Cardiac muscle cell (in vitro differentiated cells and primary cell): ENCODE measurements around the gene ARHGEF40. TPM values are rescaled to one million over a fixed set of nuclear protein-coding genes. Genes with fewer than 3 reads are reported as not detected.
A peak's percentile ranks its signal among the peaks of the same experiment; 100 is the strongest.

Source experiments
- DNase-seq, 2 donors: peaks; one replicate each; pipeline versions ENCODE4 v3.0.0 to v3.0.0-alpha.2; 2010 to 2017; ENCODE audit warnings: low read depth in 1 of 2, low spot score in 1 of 2
- H3K27ac ChIP-seq: fragments of 200-600 bp; sonication (generic); 2 replicates; pipeline ENCODE4 v1.5.1; 2016
- H3K27me3 ChIP-seq: fragments of 200-600 bp; sonication (generic); 2 replicates; pipeline ENCODE4 v1.6.0; 2016; ENCODE audit warnings: control low read depth
- H3K36me3 ChIP-seq: fragments of 200-600 bp; sonication (generic); 2 replicates; pipeline ENCODE4 v1.5.1; 2016; ENCODE audit warnings: control low read depth
- H3K4me1 ChIP-seq: fragments of 200-600 bp; sonication (generic); 2 replicates; pipeline ENCODE4 v1.8.1; 2017; ENCODE audit warnings: low read depth, mild to moderate bottlenecking, mixed run types
- H3K4me3 ChIP-seq: fragments of 200-600 bp; sonication (generic); 2 replicates; pipeline ENCODE4 v1.5.1; 2016; ENCODE audit warnings: mild to moderate bottlenecking
- H3K9me3 ChIP-seq: fragments of 200-600 bp; sonication (generic); 2 replicates; pipeline ENCODE4 v1.5.1; 2017; ENCODE audit warnings: low read depth, mild to moderate bottlenecking, control low read depth
- polyA plus RNA-seq: library from polyadenylated mRNA; unstranded; fragments of >200 nt; fragmentation: Nextera tagmentation; extraction: Ambion mirVana; gene quantifications from 2 replicates; pipeline ENCODE4 v1.2.1, GENCODE V29; 2016
- total RNA-seq: library from RNA; depleted of rRNA; stranded (reverse); fragments of >200 nt; gene quantifications from 2 replicates; pipeline ENCODE4 v1.2.3, GENCODE V29; 2016
- TF ChIP-seq, protein P1 (sequence below): IDR thresholded peaks from 2 replicates; pipeline ENCODE4 v1.5.1; 2012; ENCODE audit warnings: low read depth, mild to moderate bottlenecking, low read length

Gene ARHGEF40
- total and polyA plus RNA-seq, 2 experiments from 2014 or later = 26.4 to 41.7 TPM

DNA sequence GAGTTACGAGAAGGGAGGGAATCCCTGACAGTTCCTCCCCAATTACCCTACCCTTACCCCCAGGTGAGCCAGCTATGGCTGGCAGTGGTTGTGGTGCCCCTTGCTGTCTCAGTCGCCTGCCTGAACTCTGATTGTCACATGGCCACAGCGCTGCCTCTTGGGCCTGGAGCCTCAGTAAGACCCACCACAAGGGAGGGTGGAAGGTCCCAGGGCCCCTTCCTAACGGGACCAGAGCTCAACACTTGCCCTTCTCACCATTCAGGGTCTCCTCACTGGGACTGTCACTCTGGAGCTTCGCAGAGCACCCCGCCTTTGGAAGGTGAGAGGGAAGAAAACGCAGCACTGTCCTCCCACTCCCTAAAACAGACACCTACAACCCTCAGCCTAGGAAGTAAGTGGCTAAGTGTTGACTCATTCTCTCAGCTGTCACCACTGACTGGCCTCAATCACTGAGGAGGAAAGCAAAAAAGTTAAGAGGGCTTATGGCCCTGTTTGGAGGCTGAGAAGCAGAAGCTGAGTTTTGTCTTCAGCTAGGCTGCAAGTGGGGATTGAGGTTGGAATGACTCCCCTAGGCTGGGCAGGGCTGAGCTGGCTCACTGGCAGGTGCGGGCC is 31.8 kb downstream of the ARHGEF40 start:
- TF ChIP-seq, protein P1, sequence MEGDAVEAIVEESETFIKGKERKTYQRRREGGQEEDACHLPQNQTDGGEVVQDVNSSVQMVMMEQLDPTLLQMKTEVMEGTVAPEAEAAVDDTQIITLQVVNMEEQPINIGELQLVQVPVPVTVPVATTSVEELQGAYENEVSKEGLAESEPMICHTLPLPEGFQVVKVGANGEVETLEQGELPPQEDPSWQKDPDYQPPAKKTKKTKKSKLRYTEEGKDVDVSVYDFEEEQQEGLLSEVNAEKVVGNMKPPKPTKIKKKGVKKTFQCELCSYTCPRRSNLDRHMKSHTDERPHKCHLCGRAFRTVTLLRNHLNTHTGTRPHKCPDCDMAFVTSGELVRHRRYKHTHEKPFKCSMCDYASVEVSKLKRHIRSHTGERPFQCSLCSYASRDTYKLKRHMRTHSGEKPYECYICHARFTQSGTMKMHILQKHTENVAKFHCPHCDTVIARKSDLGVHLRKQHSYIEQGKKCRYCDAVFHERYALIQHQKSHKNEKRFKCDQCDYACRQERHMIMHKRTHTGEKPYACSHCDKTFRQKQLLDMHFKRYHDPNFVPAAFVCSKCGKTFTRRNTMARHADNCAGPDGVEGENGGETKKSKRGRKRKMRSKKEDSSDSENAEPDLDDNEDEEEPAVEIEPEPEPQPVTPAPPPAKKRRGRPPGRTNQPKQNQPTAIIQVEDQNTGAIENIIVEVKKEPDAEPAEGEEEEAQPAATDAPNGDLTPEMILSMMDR = no peak
- peaks cover 29% of the 10 kb centered on the region for H3K4me1 ChIP-seq
- peak overlapping the region; percentile 37 for H3K27ac ChIP-seq
- no peak overlapping the region for H3K4me3 ChIP-seq
- no peaks in the 10 kb centered on the region for H3K9me3 ChIP-seq
- DNase-seq = no peak
- H3K27me3 ChIP-seq = no peaks in the 10 kb centered on the region
- H3K36me3 ChIP-seq = no peaks in the 10 kb centered on the region

DNA sequence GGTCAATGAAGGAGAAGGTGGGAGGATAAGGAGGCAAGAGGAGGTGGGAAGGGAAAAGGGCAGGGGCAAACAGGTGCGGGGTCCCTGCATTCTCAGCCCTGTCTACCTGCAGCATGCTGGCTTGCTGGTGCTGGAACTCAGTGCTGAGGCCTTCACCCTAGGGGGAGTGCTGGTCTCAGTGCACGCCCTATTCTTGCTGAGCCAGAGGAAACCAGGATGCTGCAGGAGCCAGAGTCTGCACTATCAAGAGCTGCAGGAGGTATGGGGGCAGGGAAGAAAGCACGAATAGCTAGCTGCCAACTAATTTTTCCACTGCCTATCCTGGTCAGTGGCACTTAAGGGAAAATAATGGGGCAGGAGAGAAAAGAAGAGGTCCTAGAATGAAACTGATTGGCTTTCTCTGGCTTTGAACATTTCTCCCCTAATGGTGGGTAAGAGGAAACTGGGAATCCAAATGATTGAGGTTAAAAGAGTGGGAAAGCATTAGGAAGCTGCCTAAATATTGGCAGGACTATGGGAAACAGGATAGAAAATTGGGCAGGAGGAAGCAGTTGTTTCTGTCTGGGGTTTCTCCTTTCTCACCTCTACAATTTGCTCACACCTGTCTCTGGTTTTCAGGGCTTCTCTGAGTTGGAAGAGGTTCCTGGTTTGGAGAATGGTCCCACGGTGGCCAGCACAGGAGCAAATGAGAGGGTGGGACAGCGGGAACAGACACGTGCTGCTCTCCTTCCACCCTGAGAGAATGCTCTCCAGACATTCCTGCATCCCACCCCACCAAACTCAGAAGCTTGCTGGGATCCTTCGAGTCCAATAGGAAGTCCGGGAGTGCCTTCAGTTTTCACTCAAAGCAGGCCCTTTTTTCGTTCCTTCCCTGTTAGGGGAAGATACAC is 32.7 kb downstream of the ARHGEF40 start:
- TF ChIP-seq, protein P1 = no peak
- Histone ChIP-seq H3K4me1 (peaks cover 29% of the 10 kb centered on the region), H3K27ac (peak overlapping the region; percentile 3), H3K27me3 (no peaks in the 10 kb centered on the region), H3K36me3 (no peaks in the 10 kb centered on the region), H3K9me3 (no peaks in the 10 kb centered on the region), H3K4me3 (peak overlapping the region; percentile 48)
- DNase-seq = peak in 1 of 2 donors; percentile 13

DNA sequence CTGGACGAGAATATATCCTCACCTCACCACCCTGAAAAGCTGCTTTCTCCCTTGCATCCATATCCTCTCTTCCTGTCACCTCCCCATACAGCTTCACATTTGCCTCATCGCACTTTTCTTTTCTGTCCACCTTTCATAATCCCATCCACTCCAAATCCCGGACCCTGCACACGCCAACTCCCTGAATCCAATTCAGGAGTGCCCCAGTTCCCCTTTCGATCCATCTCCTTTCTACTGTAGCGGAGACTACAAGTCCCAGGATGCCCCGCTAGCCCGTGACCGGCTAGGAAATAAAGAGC is 33.3 kb downstream of the ARHGEF40 start:
- TF ChIP-seq, protein P1 = no peak
- DNase-seq = no peak
- Histone ChIP-seq H3K27me3 (no peaks in the 10 kb centered on the region), H3K4me1 (peaks cover 29% of the 10 kb centered on the region), H3K9me3 (no peaks in the 10 kb centered on the region), H3K4me3 (peak overlapping the region; percentile 48), H3K36me3 (no peaks in the 10 kb centered on the region), H3K27ac (peak overlapping the region; percentile 99)

DNA sequence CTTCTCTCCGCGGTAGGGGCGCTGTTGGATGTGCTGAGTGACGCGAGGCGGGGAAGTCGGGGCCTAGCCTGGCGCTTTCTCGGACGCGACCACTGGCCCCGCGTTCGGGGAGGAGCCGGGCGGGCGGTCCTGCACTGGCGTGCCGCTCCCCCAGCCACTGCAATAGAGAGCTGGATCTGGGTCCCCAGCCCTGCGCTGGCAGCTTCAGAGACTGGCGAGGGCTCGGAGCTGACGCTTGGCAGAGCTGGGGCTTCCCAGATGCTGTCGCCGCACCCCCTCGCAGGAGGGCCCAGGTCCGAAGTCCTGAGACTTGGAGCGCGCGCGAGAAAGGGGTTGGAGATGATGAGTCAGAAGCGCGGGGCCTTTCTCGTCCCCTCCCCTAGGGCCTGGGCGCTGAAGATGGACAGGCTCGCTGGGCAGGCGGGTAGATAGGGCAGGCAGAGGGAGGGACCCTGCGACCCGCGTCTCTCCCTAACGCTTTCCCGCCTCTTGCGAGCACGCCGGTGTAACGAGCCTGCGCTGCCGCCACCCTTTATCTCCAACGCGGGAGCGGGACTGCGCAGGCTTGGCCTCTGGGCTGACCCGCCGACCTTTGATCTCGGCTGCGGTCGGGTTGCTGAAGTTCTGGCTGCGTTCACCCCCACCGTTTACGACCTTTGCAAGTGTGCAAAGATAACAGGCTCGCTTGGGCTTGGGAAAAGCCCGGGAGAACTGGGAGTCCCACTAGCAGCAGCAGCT is 33.8 kb downstream of the ARHGEF40 start:
- H3K27me3 ChIP-seq = no peaks in the 10 kb centered on the region
- no peaks in the 10 kb centered on the region for H3K9me3 ChIP-seq
- H3K27ac ChIP-seq = peak overlapping the region; percentile 99
- TF ChIP-seq, protein P1 = peak; percentile 77
- H3K36me3 ChIP-seq = no peaks in the 10 kb centered on the region
- H3K4me1 ChIP-seq = peaks cover 29% of the 10 kb centered on the region
- DNase-seq = peak; percentile 98
- peak overlapping the region; percentile 48 for H3K4me3 ChIP-seq

DNA sequence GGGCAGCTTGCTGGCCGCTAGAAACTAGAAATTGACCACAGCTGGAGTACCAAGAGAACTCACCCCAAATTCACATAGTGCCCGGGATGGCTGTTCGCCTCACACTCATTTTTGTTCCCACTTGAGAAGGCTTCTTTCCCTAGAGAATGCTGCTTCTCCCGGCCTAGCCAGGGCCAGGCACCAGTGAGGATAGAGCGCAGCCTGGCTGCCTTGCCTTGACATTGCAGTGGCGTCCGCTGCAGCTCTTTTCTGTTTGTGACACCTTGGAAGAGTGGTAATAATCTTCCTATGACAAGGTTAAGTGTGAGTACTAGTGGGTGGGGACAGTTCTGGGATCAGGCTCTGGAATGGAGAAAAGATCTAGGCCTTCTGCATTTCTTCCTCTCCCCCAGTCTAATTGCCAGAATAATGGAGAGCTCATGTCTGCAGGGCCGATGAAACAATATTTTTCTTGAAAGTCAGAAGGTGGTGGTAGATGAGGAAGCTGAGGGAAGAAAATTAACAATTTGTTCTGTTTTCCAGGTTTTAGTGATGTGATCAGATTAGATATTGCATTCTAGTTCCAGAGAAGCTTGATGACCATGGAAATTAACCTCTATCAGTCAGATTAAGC is 34.5 kb downstream of the ARHGEF40 start:
- Histone ChIP-seq H3K27me3 (no peaks in the 10 kb centered on the region), H3K4me1 (peaks cover 25% of the 10 kb centered on the region), H3K36me3 (no peaks in the 10 kb centered on the region), H3K27ac (peak overlapping the region; percentile 99), H3K9me3 (no peaks in the 10 kb centered on the region), H3K4me3 (peak overlapping the region; percentile 48)
- peak; percentile 83 to 88 for DNase-seq
- TF ChIP-seq, protein P1 = peak; percentile 98
